HepG2 (cell line): ENCODE data around the gene NRP1. TPM values are rescaled to one million over a fixed set of nuclear protein-coding genes. Genes with fewer than 3 reads are reported as not detected.

Experiments
- ATAC-seq: fragments of 200-7000 bp; cut with Tn5 transposase; 3 replicates; pipeline ENCODE4 v1.9.1; 2020; ENCODE audit warnings: mild to moderate bottlenecking, moderate library complexity
- BruUV-seq: library from RNA; stranded (reverse); fragments of 400-500 nt; replicated peaks from 2 replicates; lab custom pipeline; 2021; lab: Mats Ljungman, UMichigan
- CTCF ChIA-PET: fragments of 300-600 bp; formaldehyde crosslinking; extraction: SDS; loops from one replicate; lab custom pipeline; 2021; ENCODE audit warnings: low total read pairs, inconsistent platforms, low intra/inter-chr PET ratio; lab: Yijun Ruan, JAX
- POLR2A ChIA-PET: fragments of 350-600 bp; sonication (Branson Sonifier 250); formaldehyde crosslinking; loops from one replicate; lab custom pipeline; 2020; ENCODE audit warnings: antibody characterized with exemption, inconsistent platforms; lab: Yijun Ruan, JAX
- DNase-seq: peaks from one replicate; pipeline ENCODE4 v3.0.0-alpha.2; 2015; ENCODE audit warnings: low spot score
- FAIRE-seq: peaks from 3 replicates; lab custom pipeline; 2011; peaks lifted over from hg19 to GRCh38; lab: Jason Lieb, UNC
- H2AFZ ChIP-seq: one replicate; pipeline ENCODE4 v1.6.1; 2011; ENCODE audit warnings: low read length, inconsistent platforms
- H3K27ac ChIP-seq: fragments of 300-600 bp; 3 replicates; pipeline ENCODE4 v1.8.0; 2011; ENCODE audit warnings: mixed run types, mild to moderate bottlenecking, mixed read lengths, low read length, inconsistent platforms; ENCODE audit not compliant: insufficient read depth; ENCODE audit errors: extremely low read length
- H3K27me3 ChIP-seq, 2 experiments: fragments of 200-600 bp in 1 of 2; 2 replicates in 1 of 2; 3 replicates in 1 of 2; pipeline versions ENCODE4 v1.6.0 to v1.8.0; 2011; ENCODE audit warnings: low read length in 2 of 2, mild to moderate bottlenecking in 2 of 2, moderate library complexity in 2 of 2, inconsistent platforms in 1 of 2; ENCODE audit not compliant: insufficient read depth in 2 of 2, control insufficient read depth in 1 of 2
- H3K36me3 ChIP-seq, 2 experiments: fragments of 200-600 bp in 1 of 2; replicated peaks in 1 of 2; 2 replicates in 1 of 2; 3 replicates in 1 of 2; pipeline versions ENCODE4 v1.5.1 to v1.8.0; 2011; ENCODE audit warnings: low read length in 2 of 2, inconsistent platforms in 1 of 2; ENCODE audit not compliant: insufficient read depth in 2 of 2, control insufficient read depth in 1 of 2
- H3K4me1 ChIP-seq: 2 replicates; pipeline ENCODE4 v1.5.1; 2012; ENCODE audit warnings: low read length, inconsistent platforms; ENCODE audit not compliant: insufficient read depth
- H3K4me2 ChIP-seq: 2 replicates; pipeline ENCODE4 v1.6.0; 2011; ENCODE audit warnings: low read depth, low read length, inconsistent platforms
- H3K4me3 ChIP-seq, 3 experiments: fragments of 200-600 bp in 1 of 3; sonication (generic), shearing (Covaris generic) in 1 of 3; replicated peaks in 1 of 3; 2 replicates each; pipeline ENCODE4 v1.5.1; 2011 to 2016; ENCODE audit warnings: low read length in 3 of 3, inconsistent platforms in 2 of 3, low read depth in 2 of 3, mild to moderate bottlenecking in 2 of 3, control low read depth in 1 of 3, mixed read lengths in 1 of 3; ENCODE audit not compliant: insufficient read depth in 1 of 3
- H3K79me2 ChIP-seq: one replicate; pipeline ENCODE4 v1.6.1; 2011; ENCODE audit warnings: low read length, inconsistent platforms; ENCODE audit not compliant: insufficient read depth
- H3K9ac ChIP-seq: 2 replicates; pipeline ENCODE4 v1.6.0; 2011; ENCODE audit warnings: mild to moderate bottlenecking, low read depth, low read length, inconsistent platforms; ENCODE audit not compliant: insufficient read depth
- H3K9me3 ChIP-seq: 2 replicates; pipeline ENCODE4 v1.5.1; 2012; ENCODE audit warnings: mild to moderate bottlenecking, low read length
- H4K20me1 ChIP-seq: 2 replicates; pipeline ENCODE4 v1.6.0; 2011; ENCODE audit warnings: inconsistent platforms, mild to moderate bottlenecking, low read length, moderate library complexity; ENCODE audit not compliant: insufficient read depth
- CBX5 ChIP-seq: sonication (generic); formaldehyde crosslinking; IDR thresholded peaks from 2 replicates; pipeline ENCODE4 v1.4.0; 2020; ENCODE audit warnings: missing genetic modification reagents, borderline replicate concordance
- CTCF ChIP-seq: sonication (generic); formaldehyde crosslinking; IDR thresholded peaks from 2 replicates; pipeline ENCODE4 v1.5.0; 2020; ENCODE audit warnings: mild to moderate bottlenecking, missing genetic modification reagents, moderate library complexity
- GABPA ChIP-seq, 2 experiments: IDR thresholded peaks; 2 replicates each; pipeline ENCODE4 v1.6.1; 2011 to 2016; ENCODE audit warnings: low read depth in 2 of 2, low read length in 1 of 2, missing biosample characterization in 1 of 2, missing genetic modification characterization in 1 of 2
- HDAC6 ChIP-seq: fragments of 200-600 bp; sonication (generic); IDR thresholded peaks from 2 replicates; pipeline ENCODE4 v1.7.0; 2017; ENCODE audit warnings: mild to moderate bottlenecking, antibody characterized with exemption, low read length, low read depth
- HOMEZ ChIP-seq: IDR thresholded peaks from 2 replicates; pipeline ENCODE4 v1.6.1; 2016; ENCODE audit warnings: low read depth
- PBX2 ChIP-seq: IDR thresholded peaks from 2 replicates; pipeline ENCODE4 v1.6.1; 2016; ENCODE audit warnings: control low read depth
- RELA ChIP-seq: sonication (generic); formaldehyde crosslinking; IDR thresholded peaks from 2 replicates; pipeline ENCODE4 v1.4.0; 2020; ENCODE audit warnings: missing genetic modification reagents
- REXO4 ChIP-seq: sonication (generic); formaldehyde crosslinking; IDR thresholded peaks from 2 replicates; pipeline ENCODE4 v1.8.0; 2022; ENCODE audit warnings: missing genetic modification reagents, mild to moderate bottlenecking, borderline replicate concordance
- ZBTB7B ChIP-seq: sonication (generic); formaldehyde crosslinking; IDR thresholded peaks from 2 replicates; pipeline ENCODE4 v1.4.0; 2020; ENCODE audit warnings: missing genetic modification reagents
- ZNF12 ChIP-seq: sonication (generic); formaldehyde crosslinking; IDR thresholded peaks from 2 replicates; pipeline ENCODE4 v1.5.0; 2020; ENCODE audit warnings: missing genetic modification reagents
- ZNF138 ChIP-seq: sonication (generic); formaldehyde crosslinking; IDR thresholded peaks from 2 replicates; pipeline ENCODE4 v1.5.0; 2020; ENCODE audit warnings: mild to moderate bottlenecking, low read depth, missing genetic modification reagents
- ZNF354B ChIP-seq: sonication (generic); formaldehyde crosslinking; IDR thresholded peaks from 2 replicates; pipeline ENCODE4 v1.8.0; 2022; ENCODE audit warnings: mild to moderate bottlenecking, missing genetic modification reagents
- ZNF430 ChIP-seq: sonication (generic); formaldehyde crosslinking; IDR thresholded peaks from 2 replicates; pipeline ENCODE4 v1.9.0; 2021; ENCODE audit warnings: mild to moderate bottlenecking, missing genetic modification reagents
- ZNF619 ChIP-seq: sonication (generic); formaldehyde crosslinking; IDR thresholded peaks from 2 replicates; pipeline ENCODE4 v1.4.0; 2020; ENCODE audit warnings: mild to moderate bottlenecking, missing genetic modification reagents
- WGBS: methylation state at CpG from one replicate; pipeline ENCODE4 v1.1.6; 2017; ENCODE audit warnings: low lambda C conversion rate; 5-methylcytosine and 5-hydroxymethylcytosine counted together
- in situ Hi-C: cut with HindIII; loops from 2 replicates; pipeline ENCODE4 v1.10.0; 2017; ENCODE audit warnings: low pct_unique_long_range_greater_than_20kb; ENCODE audit not compliant: extremely low pct_ligation_motif_present
- intact Hi-C: fragments of 100-400 bp; cut with micrococcal nuclease; formaldehyde crosslinking; loops from one replicate; pipeline ENCODE4 v1.10.0; 2022; ENCODE audit not compliant: unreplicated experiment
- polyA plus RNA-seq, 8 experiments: library from polyadenylated mRNA; depleted of rRNA in 3 of 8; stranded (reverse) in 7 of 8; unstranded in 1 of 8; fragments of >200 nt; fragmentation: Illumina TruSeq in 4 of 8; extraction: Trizol in 4 of 8; gene quantifications; 2 replicates each; pipeline versions ENCODE4 v1.2.1 to v1.2.3, GENCODE V29; 2011 to 2016; ENCODE audit warnings: low read depth in 4 of 8, missing spikeins in 1 of 8, mixed read lengths in 1 of 8; ENCODE audit not compliant: insufficient read depth in 1 of 8
- total RNA-seq, 5 experiments: library from RNA; depleted of rRNA; stranded (reverse); fragments of >200 nt; fragmentation: Illumina TruSeq; extraction: Trizol; gene quantifications; 2 replicates each; pipeline ENCODE4 v1.2.3, GENCODE V29; 2016; ENCODE audit warnings: low read depth in 1 of 5

NRP1 gene
- total and polyA plus RNA-seq, 2 of the 13 experiments (the other 11 are each of a cell fraction or from before 2014, with no cell fraction given) = 5.3 to 5.8 TPM

GRCh38 chr10:33187427-33187999 lies 147.0 kb downstream of the NRP1 start:
- no peak overlapping the region for H2AFZ ChIP-seq
- H3K4me3 ChIP-seq = no peak overlapping the region
- ATAC-seq = no peak
- no peaks in the 10 kb centered on the region for H3K79me2 ChIP-seq
- no peak for TF ChIP-seq HDAC6
- TF ChIP-seq ZNF138 = no peak
- TF ChIP-seq REXO4 (CRISPR knock-in tag) = no peak
- TF ChIP-seq ZBTB7B (CRISPR knock-in tag) = no peak
- in situ Hi-C loops (loop anchor here (5.0 kb wide), 1 partner anchor 130 kb away; no protein-coding TSS in a partner anchor), intact Hi-C loops (no loop called here)
- no TSS peak for BruUV-seq
- H3K27me3 ChIP-seq = no peaks in the 10 kb centered on the region
- no peaks in the 10 kb centered on the region for H3K36me3 ChIP-seq
- no peak for DNase-seq
- no peaks in the 10 kb centered on the region for H3K4me1 ChIP-seq
- H4K20me1 ChIP-seq = no peaks in the 10 kb centered on the region
- CTCF ChIA-PET = no interaction called here
- H3K27ac ChIP-seq = no peak overlapping the region
- 91% methylated on average over 9 of the region's 9 CpGs for WGBS
- H3K4me2 ChIP-seq = no peak overlapping the region
- no peaks in the 10 kb centered on the region for H3K9me3 ChIP-seq
- no peak overlapping the region for H3K9ac ChIP-seq
- POLR2A ChIA-PET = no interaction called here
- FAIRE-seq = no peak

- H2AFZ ChIP-seq = no peak overlapping the region
- FAIRE-seq (no peak), ATAC-seq (no peak), DNase-seq (no peak)
- H3K27me3 ChIP-seq = no peaks in the 10 kb centered on the region
- no peak overlapping the region for H3K27ac ChIP-seq
- no peak overlapping the region for H3K9ac ChIP-seq
- ChIA-PET CTCF (no interaction called here), POLR2A (no interaction called here)
- 96% methylated on average over 6 of the region's 7 CpGs for WGBS
- peaks cover under 1% of the 10 kb centered on the region; the same call in 1 of the 2 replicates for H3K4me1 ChIP-seq
- no peaks in the 10 kb centered on the region for H4K20me1 ChIP-seq
- H3K79me2 ChIP-seq = no peaks in the 10 kb centered on the region
- BruUV-seq = no TSS peak
- no peaks in the 10 kb centered on the region for H3K36me3 ChIP-seq
- intact Hi-C loops (no loop called here), in situ Hi-C loops (loop anchor here (5.0 kb wide), 1 partner anchor 131 kb away; no protein-coding TSS in a partner anchor)
- H3K4me3 ChIP-seq = no peak overlapping the region
- no peaks in the 10 kb centered on the region for H3K9me3 ChIP-seq
- H3K4me2 ChIP-seq = no peak overlapping the region
- TF ChIP-seq GABPA (IDR thresholded peaks at IDR 0.05; ENCODE audit: low read depth, low read length) (no peak), GABPA (CRISPR knock-in tag; IDR thresholded peaks at IDR 0.05; ENCODE audit: low read depth) (no peak), HOMEZ (CRISPR knock-in tag) (no peak), CBX5 (no peak), RELA (CRISPR knock-in tag) (no peak), PBX2 (CRISPR knock-in tag) (no peak), ZNF12 (CRISPR knock-in tag) (no peak), ZNF354B (no peak), CTCF (CRISPR knock-in tag) (no peak), ZNF619 (CRISPR knock-in tag) (no peak), ZNF430 (CRISPR knock-in tag) (no peak)
Observed at GRCh38 chr10:33186150-33186549, 148.3 kb downstream of the NRP1 start.
